Germinal center (tissue), 1 donor: ENCODE data around the gene TRIP13.
"Not testable (repeated sequence)": the region's sequence is repeated elsewhere in the genome, so short reads cannot be mapped to it uniquely, and the experiment has no call there.

Source experiments
- DNase-seq: peaks from one replicate; pipeline ENCODE4 v3.0.0; 2012; ENCODE audit warnings: mixed read lengths, low spot score

TRIP13 gene

DNA sequence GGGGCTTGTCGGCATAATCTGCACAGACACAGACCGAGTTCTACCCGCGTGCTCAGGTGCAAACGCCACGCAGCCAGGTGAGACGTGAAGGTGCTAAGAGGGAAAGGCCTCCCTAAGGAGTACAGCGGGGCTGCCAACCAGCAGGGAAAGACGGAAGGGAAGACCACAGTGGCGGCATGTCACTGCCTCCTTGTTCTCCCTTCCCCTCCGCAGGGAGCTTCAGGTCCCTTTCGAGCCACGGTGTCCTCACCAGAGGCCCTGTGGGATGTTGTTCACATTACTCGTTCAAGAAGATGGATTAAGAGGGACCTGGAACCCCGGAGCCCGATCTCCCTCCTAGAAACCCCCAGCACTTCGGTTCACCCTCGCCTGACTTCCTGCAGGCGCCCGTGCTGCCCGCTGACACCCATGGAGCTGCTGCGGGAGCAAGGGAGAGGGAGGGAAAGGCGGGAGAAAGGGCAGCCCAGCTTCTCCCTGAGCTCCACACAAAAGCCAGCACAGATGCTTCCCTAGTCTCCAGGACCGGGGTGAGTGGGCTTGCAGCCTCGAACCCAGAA lies 769 bp upstream of the TRIP13 start:
- DNase-seq, result peak; percentile 49

GRCh38 chr5:893137-893506 lies 438 bp downstream of the TRIP13 start:
- no peak for DNase-seq

GRCh38 chr5:893711-894110 lies 1.0 kb downstream of the TRIP13 start:
- DNase-seq, result no peak

- DNase-seq, result no peak
These were observed 8.1 kb downstream of the TRIP13 start for GRCh38 chr5:900781-901180.

GRCh38 chr5:902129-902916 lies 9.6 kb downstream of the TRIP13 start:
- DNase-seq, result no peak

GRCh38 chr5:903756-904096 lies 11.0 kb downstream of the TRIP13 start:
- no peak for DNase-seq

DNA sequence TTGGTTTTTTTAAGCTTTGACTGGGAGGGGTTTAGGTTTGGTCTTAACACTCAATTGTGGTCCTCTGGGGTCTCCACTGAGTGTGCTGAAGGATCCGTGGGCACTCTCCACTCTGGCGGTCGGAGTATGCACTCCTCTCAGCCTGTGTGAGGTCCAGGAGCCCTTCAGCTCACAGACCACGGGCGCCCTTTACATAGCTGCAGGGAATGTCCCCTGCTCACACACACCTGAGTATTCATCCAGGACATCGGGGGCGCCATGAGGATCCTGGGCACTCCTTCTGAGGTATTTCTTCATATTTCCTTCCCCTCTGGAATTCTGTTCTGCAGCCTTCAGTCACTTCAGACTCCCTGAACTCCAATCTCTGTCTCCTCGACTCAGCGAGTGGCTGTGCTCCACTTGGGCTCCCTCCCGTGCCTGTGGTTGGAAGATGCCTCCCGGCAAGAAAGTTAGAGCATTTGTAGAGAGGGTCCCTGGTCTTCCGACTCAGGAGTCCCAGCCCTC lies 12.5 kb downstream of the TRIP13 start:
- DNase-seq, result no peak

DNA sequence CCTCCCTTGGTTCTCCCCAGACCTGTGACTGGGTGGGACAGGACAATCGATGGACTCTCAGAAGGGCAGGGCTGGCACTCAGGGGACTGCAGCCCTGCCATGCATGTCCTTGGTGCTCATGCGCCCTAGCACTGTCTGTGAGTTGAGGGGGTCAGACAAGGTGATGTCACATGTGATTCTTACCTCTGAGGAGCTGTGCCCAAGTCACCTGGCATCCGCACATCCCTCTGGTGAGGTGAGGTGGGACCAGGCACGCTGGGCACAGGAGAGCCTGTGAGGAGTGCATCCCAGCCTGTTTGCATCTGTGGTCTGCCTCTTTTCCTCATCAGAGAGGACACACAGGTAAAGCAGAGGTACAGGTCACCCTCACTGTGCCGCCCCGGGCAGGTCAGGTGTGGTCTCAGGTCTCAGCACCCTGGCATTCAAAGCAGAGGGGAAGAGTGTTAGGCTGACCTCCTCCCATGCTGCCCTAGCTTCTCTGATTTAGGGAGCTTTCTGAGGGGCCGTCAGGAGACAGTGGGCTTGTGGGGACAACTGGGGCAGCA lies 14.8 kb downstream of the TRIP13 start:
- DNase-seq, result no peak

- no peak for DNase-seq
These were observed 15.5 kb downstream of the TRIP13 start for GRCh38 chr5:908172-908571.

- DNase-seq, result no peak
These were observed 16.4 kb downstream of the TRIP13 start for GRCh38 chr5:909086-909485.

- no peak for DNase-seq
These were observed 17.5 kb downstream of the TRIP13 start for GRCh38 chr5:909994-910768.

GRCh38 chr5:910769-911160 lies 18.1 kb downstream of the TRIP13 start:
- no peak for DNase-seq

DNA sequence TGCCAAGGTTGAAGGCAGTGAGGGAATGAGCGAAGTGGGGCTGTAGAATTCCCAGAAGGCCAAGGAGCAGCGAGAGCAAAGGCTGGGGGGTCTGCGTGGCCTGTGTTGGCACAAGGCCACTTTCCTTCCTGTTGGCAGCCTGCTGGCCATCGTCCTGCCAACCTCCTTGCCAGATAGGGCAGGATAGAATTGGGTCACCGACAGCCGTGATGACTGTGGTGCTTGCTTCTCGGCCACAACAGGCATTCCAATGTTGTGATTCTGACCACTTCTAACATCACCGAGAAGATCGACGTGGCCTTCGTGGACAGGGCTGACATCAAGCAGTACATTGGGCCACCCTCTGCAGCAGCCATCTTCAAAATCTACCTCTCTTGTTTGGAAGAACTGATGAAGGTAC lies 18.9 kb downstream of the TRIP13 start:
- no peak for DNase-seq

DNA sequence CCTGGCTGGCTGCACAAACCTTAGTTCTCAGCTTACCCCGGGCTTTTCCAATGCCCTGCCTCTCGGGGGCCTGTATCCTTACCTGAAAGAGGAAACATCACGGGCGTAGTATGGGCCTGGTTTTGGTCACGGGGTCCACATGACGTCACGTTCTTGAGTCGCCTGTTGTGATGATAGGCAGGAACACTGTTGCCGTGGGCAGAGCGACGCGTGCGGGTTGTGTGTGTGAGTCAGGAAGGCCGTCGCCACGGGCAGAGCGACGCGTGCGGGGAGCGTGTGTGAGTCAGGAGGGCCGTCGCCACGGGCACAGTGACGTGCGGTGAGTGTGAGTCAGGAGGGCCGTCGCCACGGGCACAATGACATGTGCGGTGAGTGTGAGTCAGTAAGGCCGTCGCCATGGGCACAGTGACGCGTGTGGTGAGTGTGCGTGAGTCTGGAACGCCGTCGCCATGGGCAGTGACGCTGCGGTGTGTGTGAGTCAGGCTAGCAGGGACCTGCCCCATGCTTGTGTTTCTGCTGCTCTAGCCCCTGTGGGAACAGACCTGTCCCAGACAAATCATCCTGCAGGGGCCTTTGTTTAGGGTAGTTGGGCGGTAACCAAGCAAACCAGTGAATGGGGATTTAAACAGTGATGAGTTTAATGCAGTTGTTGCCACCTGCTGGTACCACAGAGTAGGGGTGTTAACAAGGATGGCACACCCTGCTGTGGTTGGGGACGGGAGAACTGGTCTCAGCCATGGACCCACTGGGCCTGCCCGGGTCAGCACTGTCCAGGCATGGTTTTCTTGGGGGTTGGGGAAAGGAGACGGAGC lies 19.8 kb downstream of the TRIP13 start:
- DNase-seq, result no peak

GRCh38 chr5:914174-914573 lies 21.5 kb downstream of the TRIP13 start:
- no peak for DNase-seq

DNA sequence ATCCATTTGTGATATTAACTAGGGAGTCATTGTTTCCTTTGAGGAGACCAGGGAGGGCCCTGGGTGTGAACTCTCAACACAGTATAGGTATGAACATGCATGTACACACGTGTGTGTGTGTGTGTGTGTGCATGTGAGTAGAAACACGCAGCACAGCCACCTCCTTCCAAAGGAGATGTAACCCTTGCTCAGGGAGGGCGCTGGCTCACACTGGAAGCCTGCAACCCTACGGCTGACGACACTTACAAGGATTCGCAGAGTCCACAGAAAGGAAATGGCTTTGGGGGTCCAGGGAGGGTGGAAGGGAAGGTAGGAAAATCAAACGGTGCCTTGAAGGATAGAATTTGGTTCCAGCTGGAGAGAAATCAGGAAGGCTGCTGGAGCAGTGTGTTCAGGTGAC lies 21.9 kb downstream of the TRIP13 start:
- DNase-seq, result no peak

DNA sequence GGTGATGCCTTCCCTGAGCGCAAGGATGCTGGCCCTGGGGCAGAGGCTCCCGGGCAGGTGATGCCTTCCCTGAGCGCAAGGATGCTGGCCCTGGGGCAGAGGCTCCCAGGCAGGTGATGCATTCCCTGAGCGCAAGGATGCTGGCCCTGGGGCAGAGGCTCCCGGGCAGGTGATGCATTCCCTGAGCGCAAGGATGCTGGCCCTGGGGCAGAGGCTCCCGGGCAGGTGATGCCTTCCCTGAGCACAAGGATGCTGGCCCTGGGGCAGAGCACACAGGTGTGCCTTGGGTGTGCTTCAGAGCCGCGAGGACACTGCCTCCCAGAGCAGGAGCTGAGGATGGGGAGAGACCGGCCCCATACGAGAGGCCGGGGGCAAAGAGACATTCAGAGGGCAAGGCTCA lies 22.7 kb downstream of the TRIP13 start:
- not testable (repeated sequence) for DNase-seq

DNA sequence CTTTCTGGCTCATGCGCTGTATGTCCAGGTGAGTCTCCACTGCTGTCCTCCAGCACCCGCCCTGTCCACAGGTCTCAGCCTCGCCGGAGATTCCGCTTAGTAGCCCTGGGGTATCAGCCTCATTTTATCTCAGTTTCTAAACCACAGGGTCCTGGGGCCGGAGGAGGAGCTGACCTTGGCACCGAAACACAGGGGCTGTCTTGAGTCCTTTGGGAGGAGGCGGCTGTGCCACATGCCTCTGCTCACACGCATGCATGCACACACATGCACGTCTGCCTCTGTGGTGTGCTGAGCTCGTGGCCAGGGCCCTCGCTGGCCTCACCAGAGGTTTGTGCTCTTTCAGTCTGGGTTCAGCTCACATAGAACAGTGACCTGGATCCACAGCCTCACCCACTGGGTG lies 23.3 kb downstream of the TRIP13 start:
- no peak for DNase-seq

DNA sequence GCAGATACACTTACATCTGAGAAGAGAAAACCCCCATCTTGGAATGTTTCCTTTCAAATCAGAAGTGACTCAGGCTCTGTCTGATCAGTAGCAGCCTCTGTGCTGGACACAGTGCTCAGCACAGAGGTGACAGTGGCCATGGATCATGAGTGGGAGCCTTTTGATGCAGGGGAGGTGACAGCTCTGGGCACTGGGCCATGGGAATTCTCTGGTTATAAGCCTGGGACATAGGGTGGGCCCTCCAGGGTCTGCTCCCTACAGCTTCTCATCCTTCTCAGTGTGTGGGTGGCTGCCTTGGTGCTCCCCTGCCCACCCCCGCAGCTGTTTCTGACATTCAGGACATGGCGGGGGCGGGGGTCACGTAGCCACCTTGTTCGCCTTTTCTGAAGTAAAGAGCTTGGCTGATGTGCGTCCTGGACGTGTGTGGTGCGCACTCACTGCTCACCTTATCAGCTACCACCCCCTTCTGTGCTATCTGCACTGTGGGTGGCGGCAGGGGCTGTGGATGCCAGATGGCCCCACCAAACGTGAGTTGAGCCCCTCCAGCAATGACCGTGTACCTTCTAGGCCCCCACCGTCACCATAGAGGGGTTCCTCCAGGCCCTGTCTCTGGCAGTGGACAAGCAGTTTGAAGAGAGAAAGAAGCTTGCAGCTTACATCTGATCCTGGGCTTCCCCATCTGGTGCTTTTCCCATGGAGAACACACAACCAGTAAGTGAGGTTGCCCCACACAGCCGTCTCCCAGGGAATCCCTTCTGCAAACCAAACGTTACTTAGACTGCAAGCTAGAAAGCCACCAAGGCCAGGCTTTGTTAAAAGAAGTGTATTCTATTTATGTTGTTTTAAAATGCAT lies 24.0 kb downstream of the TRIP13 start:
- DNase-seq, result no peak

DNA sequence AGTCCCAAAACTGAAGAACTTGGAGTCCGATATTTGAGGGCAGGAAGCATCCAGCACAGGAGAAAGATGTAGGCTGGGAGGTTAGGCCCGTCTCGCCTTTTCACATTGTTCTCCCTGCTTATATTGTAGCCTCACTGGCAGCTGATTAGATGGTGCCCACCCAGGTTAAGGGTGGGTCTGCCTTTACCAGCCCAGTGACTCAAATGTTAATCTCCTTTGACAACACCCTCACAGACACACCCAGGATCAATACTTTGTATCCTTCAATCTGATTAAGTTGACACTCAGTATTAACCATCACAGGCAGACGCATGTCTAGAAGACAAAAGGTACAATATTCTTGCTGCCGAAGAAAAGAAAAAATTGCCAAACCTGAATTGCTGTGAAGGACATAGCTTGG lies 26.0 kb downstream of the TRIP13 start:
- not testable (repeated sequence) for DNase-seq

GRCh38 chr5:919356-920000 lies 26.8 kb downstream of the TRIP13 start:
- no peak for DNase-seq
